Fibroblast of mammary gland (primary cell): ENCODE results near the gene OTOG.

Experiments
- DNase-seq: peaks from one replicate; pipeline ENCODE4 v3.0.0-alpha.2; 2010; ENCODE audit warnings: low read depth
- H3K4me3 ChIP-seq: 2 replicates; pipeline ENCODE4 v1.5.1; 2011; ENCODE audit warnings: low read depth, mild to moderate bottlenecking, low read length, moderate library complexity; ENCODE audit not compliant: control insufficient read depth
- TF ChIP-seq, protein P1 (sequence below): conservative IDR thresholded peaks from 2 replicates; pipeline ENCODE4 v1.5.1; 2011; ENCODE audit warnings: low read depth, low read length, inconsistent platforms; ENCODE audit not compliant: control insufficient read depth, insufficient read depth

OTOG gene

DNA sequence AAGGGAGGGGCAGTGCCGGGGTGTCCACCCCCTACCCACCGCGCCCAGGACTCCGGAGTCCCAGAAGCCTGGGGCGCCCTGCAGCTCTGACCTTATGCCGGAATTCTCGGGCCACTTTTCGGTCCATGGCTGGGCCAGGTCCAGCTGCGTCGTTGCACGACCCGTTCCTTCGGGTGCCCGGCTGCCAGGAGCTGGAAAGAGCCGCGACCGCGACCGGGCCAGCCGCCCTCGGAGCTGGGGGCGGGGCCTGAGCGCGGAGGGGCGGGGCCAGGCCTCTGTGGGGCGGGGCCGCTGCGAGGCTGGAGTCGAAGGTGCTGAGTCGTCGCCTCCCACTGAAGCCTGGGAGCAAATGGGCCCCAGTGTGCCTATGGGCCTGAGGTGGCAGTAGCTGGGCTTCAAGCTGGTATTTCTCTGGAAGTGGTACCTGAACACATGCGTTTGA lies 2.9 kb upstream of the OTOG start, which contains the start of gene USH1C:
USH1C (minus strand) TSS at position 236 of the 442 bp plus-strand sequence; CDS start at position 127, 109 bp downstream.
- TF ChIP-seq, protein P1, sequence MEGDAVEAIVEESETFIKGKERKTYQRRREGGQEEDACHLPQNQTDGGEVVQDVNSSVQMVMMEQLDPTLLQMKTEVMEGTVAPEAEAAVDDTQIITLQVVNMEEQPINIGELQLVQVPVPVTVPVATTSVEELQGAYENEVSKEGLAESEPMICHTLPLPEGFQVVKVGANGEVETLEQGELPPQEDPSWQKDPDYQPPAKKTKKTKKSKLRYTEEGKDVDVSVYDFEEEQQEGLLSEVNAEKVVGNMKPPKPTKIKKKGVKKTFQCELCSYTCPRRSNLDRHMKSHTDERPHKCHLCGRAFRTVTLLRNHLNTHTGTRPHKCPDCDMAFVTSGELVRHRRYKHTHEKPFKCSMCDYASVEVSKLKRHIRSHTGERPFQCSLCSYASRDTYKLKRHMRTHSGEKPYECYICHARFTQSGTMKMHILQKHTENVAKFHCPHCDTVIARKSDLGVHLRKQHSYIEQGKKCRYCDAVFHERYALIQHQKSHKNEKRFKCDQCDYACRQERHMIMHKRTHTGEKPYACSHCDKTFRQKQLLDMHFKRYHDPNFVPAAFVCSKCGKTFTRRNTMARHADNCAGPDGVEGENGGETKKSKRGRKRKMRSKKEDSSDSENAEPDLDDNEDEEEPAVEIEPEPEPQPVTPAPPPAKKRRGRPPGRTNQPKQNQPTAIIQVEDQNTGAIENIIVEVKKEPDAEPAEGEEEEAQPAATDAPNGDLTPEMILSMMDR, result no peak
- no peak for DNase-seq
- no peak within 1 kb of the TSS for H3K4me3 ChIP-seq

DNA sequence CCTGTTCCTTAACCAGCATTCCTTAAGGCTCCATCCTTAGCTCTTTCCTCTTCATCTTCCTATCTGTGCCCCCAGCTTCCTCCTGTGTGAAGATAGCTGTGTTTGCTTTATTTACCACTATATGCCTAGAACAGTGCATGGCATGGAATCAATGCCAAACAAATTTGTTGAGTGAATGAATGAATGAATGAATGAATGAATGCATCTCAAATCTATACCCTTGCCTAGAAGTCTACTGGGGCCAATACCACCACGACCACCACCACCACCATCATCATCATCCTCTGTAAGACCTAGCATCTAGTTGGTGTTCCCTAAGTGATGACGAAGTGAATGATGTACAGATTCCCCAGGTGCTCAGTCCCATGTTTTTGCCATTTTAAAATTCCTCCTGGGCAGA lies 819 bp upstream of the OTOG start:
- DNase-seq, result no peak
- no peak overlapping the region for H3K4me3 ChIP-seq
- TF ChIP-seq, protein P1, result no peak

DNA sequence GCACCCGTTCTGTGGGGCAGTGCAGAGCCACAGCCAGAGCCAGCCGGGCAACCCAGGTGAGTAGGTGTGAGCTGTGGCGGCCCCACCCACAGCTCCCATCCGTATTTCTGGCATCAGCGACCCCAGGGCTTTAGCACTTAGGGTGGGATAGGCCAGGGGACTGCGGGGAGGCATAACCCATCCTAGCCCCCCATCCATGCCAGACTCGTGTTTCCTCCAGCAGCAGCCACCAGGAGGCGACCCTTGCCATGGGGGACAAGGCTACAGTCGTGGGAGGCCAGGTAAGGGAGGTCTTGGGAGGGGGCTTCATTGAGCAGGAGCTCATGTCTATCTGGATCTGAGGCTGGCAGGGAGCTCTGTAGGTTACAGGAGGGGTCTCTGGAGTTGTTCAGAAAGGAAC lies 873 bp downstream of the OTOG start:
- TF ChIP-seq, protein P1, result no peak
- DNase-seq, result no peak
- no peak overlapping the region for H3K4me3 ChIP-seq

DNA sequence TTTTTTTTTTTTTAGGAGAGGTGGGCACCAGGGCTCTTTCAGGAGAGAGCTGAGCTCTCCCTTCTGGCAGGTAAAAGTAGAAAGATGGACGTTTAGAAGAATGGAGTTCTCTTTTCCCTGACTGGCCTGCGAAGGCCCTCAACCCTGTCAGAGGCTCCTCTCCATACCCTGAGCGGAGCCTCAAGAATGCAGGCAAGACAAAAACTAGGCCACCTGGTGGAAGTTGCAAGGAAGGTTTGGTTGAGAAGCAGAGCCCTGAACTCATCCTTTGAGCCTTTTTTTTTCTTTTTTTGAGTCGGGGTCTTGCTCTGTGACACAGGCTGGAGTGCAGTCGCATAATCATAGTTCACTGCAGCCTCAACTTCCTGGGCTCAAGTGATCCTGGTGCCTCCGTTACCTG lies 1.4 kb downstream of the OTOG start:
- no peak for DNase-seq
- H3K4me3 ChIP-seq, result no peak overlapping the region
- TF ChIP-seq, protein P1, result no peak

DNA sequence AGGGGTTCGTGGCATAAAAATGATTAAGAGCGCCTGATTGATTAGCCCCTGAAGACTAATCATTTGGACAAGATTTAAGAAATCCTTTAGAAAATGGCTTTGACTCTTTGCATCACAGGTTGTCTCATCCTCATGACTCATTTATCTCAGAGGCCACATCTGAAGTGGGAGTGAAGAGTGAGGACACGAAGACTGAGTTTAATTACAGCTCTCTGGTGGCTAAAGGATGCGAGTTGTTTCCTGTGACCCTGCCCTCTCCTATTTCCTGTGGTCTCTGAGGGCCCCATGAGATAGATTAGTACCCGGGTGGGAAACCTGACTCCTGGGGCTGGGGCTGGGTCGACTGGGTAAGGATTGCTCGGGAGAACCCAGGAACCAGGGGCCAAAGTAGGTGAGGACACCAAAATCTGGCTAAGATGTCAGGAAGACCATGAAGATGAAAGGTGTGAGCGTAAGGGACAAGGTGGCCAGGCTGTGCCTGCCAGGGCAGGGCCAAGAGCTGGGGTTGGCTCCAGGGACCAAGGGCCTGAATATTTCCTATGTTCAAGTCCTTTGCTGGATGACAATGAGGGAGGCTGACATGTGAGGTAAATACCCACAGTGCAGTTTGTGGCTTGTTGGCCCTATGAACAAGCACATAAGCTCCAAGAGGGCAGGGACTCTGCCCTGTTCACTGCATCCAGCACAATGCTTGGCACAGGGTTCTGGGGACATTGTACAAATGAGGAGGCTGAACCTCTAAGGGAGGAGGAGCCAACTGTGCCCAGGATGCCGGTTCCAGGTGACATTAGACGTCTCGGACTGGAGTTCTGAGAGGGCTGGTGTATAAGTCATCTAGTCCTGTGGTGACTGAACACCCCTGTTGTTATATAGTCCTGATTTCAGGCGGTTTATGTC lies 3.6 kb downstream of the OTOG start:
- H3K4me3 ChIP-seq, result no peak overlapping the region
- TF ChIP-seq, protein P1, result no peak
- DNase-seq, result peak; percentile 36

DNA sequence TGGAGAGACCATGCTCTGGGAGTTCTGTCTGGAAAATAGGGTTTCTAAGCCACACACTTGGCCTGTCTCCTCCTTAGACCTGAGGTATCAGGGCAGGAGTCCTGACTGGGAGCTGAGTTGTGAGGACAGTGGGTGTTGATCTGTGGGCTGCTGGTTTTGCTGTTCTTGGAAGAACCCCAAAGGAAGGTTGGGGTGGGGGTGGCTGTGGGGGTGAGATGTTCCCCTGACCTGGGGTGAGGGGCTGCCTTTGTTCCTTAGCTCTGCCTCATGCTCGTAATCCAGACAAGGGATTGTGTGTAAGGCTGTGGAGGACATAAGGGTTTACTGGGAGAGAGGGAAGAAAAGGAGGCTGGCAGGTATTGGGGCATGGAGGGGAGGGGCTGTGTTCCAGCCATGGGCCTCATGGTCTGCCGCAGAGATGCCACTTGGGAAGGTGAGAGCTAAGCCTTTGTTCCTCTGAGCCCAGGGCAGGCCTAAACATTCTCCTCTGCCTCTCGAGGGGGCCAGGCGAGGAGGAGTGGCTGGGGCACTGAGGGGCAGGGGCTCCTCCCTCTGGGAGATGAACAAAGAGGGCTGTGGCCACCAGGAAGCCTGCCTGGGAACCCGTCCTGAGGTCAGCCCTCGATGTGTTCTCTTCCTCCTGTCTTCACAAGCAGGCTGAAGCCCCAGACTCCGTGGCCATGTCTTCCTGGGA lies 4.4 kb downstream of the OTOG start:
- TF ChIP-seq, protein P1, result no peak
- H3K4me3 ChIP-seq, result no peak overlapping the region
- no peak for DNase-seq
